Heart right ventricle (tissue), 16 donors: Measurements from ENCODE around the gene LILRB5. TPM values are rescaled to one million over a fixed set of nuclear protein-coding genes. Genes with fewer than 3 reads are reported as not detected.
A peak's percentile ranks its signal among the peaks of the same experiment; 100 is the strongest.

Experiments used
- ATAC-seq, 8 donors: fragments of 200-7000 bp; cut with Tn5 transposase; one replicate each; pipeline ENCODE4 v1.9.1; 2020; ENCODE audit warnings: mild to moderate bottlenecking in 8 of 8, moderate library complexity in 8 of 8, moderate number of reproducible peaks in 1 of 8
- DNase-seq, 2 donors: peaks; one replicate each; pipeline ENCODE4 v3.0.0-alpha.2; 2020
- H3K27ac ChIP-seq, 10 donors: fragments of 200-600 bp; sonication (generic) in 2 of 10; one replicate each; pipeline versions ENCODE4 v1.5.0 to v1.8.0; 2020 to 2022; ENCODE audit warnings: mild to moderate bottlenecking in 3 of 10
- H3K27me3 ChIP-seq, 7 donors: fragments of 200-600 bp; one replicate each; pipeline ENCODE4 v1.8.0; 2021 to 2022; ENCODE audit warnings: mild to moderate bottlenecking in 2 of 7
- H3K36me3 ChIP-seq, 9 donors: fragments of 200-600 bp; sonication (generic) in 1 of 9; one replicate each; pipeline versions ENCODE4 v1.5.0 to v1.8.0; 2020 to 2022; ENCODE audit warnings: mild to moderate bottlenecking in 2 of 9
- H3K4me1 ChIP-seq, 9 donors: fragments of 200-600 bp; sonication (generic) in 1 of 9; one replicate each; pipeline versions ENCODE4 v1.5.0 to v1.8.0; 2020 to 2022; ENCODE audit warnings: mild to moderate bottlenecking in 4 of 9
- H3K4me3 ChIP-seq, 10 donors: fragments of 200-600 bp; sonication (generic) in 2 of 10; one replicate each; pipeline versions ENCODE4 v1.5.0 to v1.8.0; 2020 to 2022; ENCODE audit warnings: mild to moderate bottlenecking in 7 of 10, moderate library complexity in 2 of 10
- H3K9me3 ChIP-seq, 11 donors: fragments of 200-600 bp in 10 of 11; sonication (generic) in 2 of 11; one replicate each; pipeline versions ENCODE4 v1.5.0 to v1.8.0; 2013 to 2022; ENCODE audit warnings: mild to moderate bottlenecking in 2 of 11, control low read depth in 1 of 11, moderate library complexity in 1 of 11
- WGBS, 2 donors: extraction: QIAGEN DNeasy Blood & Tissue Kit; methylation state at CpG; one replicate each; pipeline ENCODE4 v1.1.7; 2013; ENCODE audit warnings: inconsistent platforms in 1 of 2; 5-methylcytosine and 5-hydroxymethylcytosine counted together
- intact Hi-C, 10 donors: fragments of 100-400 bp; cut with DNase I; formaldehyde crosslinking; loops; one replicate each; pipeline versions ENCODE4 v1.11.1 to v1.14.2; 2022
- polyA plus RNA-seq, 2 donors: library from polyadenylated mRNA; stranded (reverse); fragments of 200-250 nt; gene quantifications; one replicate each; pipeline ENCODE4 v1.2.3, GENCODE V29; 2013
- total RNA-seq, 10 donors: library from RNA; stranded (reverse); fragmentation: NEBNext Ultra II Directional in 3 of 10; extraction: Animal tissue kit (Norgen Biotek cat#: 25700) in 3 of 10; gene quantifications; one replicate each; pipeline versions ENCODE4 v1.2.1 to v1.2.4, GENCODE V29; 2021 to 2023
- TF ChIP-seq, protein P1 (sequence below), 9 donors: fragments of 200-600 bp; sonication (generic) in 2 of 9; IDR thresholded peaks; one replicate each; pipeline versions ENCODE4 v1.5.0 to v1.8.0; 2021 to 2022; ENCODE audit warnings: antibody characterized with exemption in 9 of 9, mild to moderate bottlenecking in 5 of 9, moderate library complexity in 1 of 9
- donor health status: Arrhythmogenic right ventricular cardiomyopathy.
- donor health status: ischemic (EF 13 %, LVEDD 7.1; RV severe dilation, severe dysfunction).
- donor health status: healthy with polysubstance abuse.
- donor health status: DM: no; HTN: yes; CAD: no.
- donor health status: DM: no; HTN: no; CAD: no.
- donor health status: ischemic (EF 25% LVEDD 6.9; RV normal size, moderate dysfunction).
- donor health status: ischemic (EF 25% LVEDD 5.7; RV mildly dilated, moderate dysfunction).
- donor health status: healthy.
- donor health status: DM: yes; HTN: yes; CAD: no.
- donor health status: Ischemic cardiomyopathy.
- donor health status: ischemic (EF 35%, LVEDD 5.7; RV mildly dilated, moderate dysfunction).
- donor health status: nonischemic (EF 11% LVEDD 7.7; RV severe dilation, severe dysfunction).
- donor health status: DM: yes; HTN: yes; CAD: no.
- donor health status: PGD.
- donor health status: ischemic (EF 29% LVEDD 5.4; RV normal size, mild dysfunction).
- donor health status: nonischemic (EF 23%, LVEDD 6.1; RV moderate dilation, normal function).

Gene LILRB5
- total and polyA plus RNA-seq, 12 donors = 1.6 to 10.6 (median 3.2) TPM

DNA sequence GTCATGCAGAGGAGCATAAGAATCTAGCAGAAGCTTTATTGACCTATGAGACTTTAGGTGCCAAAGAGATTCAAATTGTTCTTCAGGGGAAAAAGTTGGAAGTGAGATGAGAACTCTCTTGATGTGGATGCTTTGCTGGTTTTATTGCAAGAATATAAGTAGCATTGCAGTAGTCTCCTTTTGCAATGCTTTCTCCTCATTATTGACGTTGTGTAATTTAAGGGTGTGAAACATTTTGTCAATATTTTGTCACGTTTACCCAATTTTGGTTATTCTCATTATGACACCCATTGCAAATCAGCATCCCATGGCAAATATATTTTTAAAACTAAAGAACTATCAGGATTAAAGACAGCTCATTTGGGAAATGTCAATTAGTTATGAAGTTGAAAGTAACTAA, 11.9 kb upstream of the LILRB5 start:
- no peak overlapping the region for H3K4me3 ChIP-seq
- 65% methylated on average over 2 of the region's 2 CpGs for WGBS, 2 donors

DNA sequence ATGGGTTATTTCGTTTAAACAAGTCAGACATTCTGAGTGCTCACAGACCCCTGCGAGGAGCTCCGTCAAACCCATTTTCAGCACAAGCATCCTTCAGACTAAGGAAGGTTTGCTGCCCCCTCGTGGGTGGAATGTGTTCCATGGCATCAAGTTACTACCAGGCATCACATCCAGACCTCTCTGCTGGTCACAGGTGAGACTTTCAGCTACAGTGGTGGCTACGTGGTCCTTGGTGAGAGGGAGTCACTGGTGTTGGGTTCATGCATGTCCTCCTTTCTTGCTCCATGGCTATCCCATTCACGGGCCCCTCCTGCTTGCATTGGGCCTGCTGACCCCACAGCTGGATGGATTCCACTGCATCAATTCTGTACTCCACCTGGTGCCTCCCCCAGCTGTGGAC, 9.1 kb upstream of the LILRB5 start:
- DNase-seq = peak; percentile 60 to 62
- TF ChIP-seq, protein P1, sequence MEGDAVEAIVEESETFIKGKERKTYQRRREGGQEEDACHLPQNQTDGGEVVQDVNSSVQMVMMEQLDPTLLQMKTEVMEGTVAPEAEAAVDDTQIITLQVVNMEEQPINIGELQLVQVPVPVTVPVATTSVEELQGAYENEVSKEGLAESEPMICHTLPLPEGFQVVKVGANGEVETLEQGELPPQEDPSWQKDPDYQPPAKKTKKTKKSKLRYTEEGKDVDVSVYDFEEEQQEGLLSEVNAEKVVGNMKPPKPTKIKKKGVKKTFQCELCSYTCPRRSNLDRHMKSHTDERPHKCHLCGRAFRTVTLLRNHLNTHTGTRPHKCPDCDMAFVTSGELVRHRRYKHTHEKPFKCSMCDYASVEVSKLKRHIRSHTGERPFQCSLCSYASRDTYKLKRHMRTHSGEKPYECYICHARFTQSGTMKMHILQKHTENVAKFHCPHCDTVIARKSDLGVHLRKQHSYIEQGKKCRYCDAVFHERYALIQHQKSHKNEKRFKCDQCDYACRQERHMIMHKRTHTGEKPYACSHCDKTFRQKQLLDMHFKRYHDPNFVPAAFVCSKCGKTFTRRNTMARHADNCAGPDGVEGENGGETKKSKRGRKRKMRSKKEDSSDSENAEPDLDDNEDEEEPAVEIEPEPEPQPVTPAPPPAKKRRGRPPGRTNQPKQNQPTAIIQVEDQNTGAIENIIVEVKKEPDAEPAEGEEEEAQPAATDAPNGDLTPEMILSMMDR (IDR thresholded peaks at IDR 0.05) = peak; percentile 52 to 83 (median 71)
- H3K27ac ChIP-seq = no peak overlapping the region
- H3K4me1 ChIP-seq = peaks cover 0 to 14% (median 0%) of the 10 kb centered on the region in 9 donors
- WGBS, 2 donors = 3 to 6% methylated on average over 6 of the region's 6 CpGs
- H3K9me3 ChIP-seq = no peaks in the 10 kb centered on the region
- H3K4me3 ChIP-seq = no peak overlapping the region
- no peaks in the 10 kb centered on the region for H3K36me3 ChIP-seq
- intact Hi-C loops = no loop called here
- peak in 4 of 8 donors; percentile 31 to 56 (median 44) for ATAC-seq
- peaks cover 0 to 13% (median 2%) of the 10 kb centered on the region in 7 donors for H3K27me3 ChIP-seq

More for the DNA sequence above, 11.9 kb upstream of the LILRB5 start:
- DNase-seq = no peak
- TF ChIP-seq, protein P1 (IDR thresholded peaks at IDR 0.05) = no peak
- Histone ChIP-seq H3K36me3 (no peaks in the 10 kb centered on the region), H3K4me1 (peaks cover 0 to 14% (median 0%) of the 10 kb centered on the region in 9 donors), H3K27ac (no peak overlapping the region), H3K9me3 (no peaks in the 10 kb centered on the region), H3K27me3 (peaks cover 0 to 16% (median 9%) of the 10 kb centered on the region in 7 donors)
- no peak for ATAC-seq
- intact Hi-C loops = no loop called here

DNA sequence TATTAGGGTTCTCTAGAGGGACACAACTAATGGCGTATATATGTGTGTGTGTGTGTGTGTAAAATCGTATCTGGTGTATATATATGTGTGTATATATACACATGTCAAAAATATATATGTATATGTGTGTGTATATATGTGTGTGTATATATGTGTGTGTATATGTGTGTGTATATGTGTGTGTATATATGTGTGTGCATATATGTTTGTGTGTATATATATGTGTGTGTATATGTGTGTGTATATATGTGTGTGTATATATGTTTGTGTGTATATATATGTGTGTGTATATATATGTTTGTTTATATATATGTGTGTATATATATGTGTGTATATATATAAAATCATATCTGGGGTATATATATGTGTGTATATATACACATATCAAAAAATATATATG, 5.4 kb upstream of the LILRB5 start:
- ATAC-seq (no peak), DNase-seq (no peak)
- Histone ChIP-seq H3K9me3 (no peaks in the 10 kb centered on the region), H3K36me3 (no peaks in the 10 kb centered on the region), H3K27me3 (peaks cover 0 to 12% (median 7%) of the 10 kb centered on the region in 7 donors), H3K4me1 (peaks cover 0 to 8% (median 0%) of the 10 kb centered on the region in 9 donors), H3K4me3 (no peak overlapping the region), H3K27ac (no peak overlapping the region)
- intact Hi-C loops = no loop called here
- TF ChIP-seq, protein P1 (IDR thresholded peaks at IDR 0.05) = no peak
- WGBS, 2 donors = 78 to 87% methylated on average over 2 of the region's 2 CpGs

DNA sequence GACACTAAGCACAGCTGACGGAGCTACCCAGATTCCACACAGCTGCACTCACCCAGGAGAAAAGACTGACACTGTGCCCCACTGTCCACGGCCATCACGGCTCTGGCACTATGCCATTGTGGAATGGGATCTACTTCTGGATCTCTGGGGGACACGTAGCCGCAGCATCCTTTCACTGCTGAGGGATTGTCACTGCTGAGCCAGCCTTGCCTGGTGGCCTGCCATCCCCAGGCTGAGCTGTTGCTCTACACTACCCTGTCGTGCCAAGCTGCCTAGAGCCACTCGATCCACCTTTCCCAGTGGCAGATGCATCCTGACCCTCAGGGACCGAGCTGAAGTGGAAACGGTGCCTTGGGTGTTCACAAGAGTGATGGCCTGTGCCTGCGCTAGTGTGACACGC, 5.0 kb upstream of the LILRB5 start:
- no peak for ATAC-seq

More for the DNA sequence above, 5.0 kb upstream of the LILRB5 start:
- Histone ChIP-seq H3K36me3 (no peaks in the 10 kb centered on the region), H3K27ac (no peak overlapping the region), H3K4me1 (peaks cover 0 to 8% (median 0%) of the 10 kb centered on the region in 9 donors), H3K27me3 (peaks cover 0 to 15% (median 11%) of the 10 kb centered on the region in 7 donors), H3K9me3 (no peaks in the 10 kb centered on the region), H3K4me3 (no peak overlapping the region)
- WGBS, 2 donors = 72 to 81% methylated on average over 11 of the region's 11 CpGs
- intact Hi-C loops = no loop called here
- TF ChIP-seq, protein P1 (IDR thresholded peaks at IDR 0.05) = no peak
- no peak for DNase-seq
